Activated CD8-positive, alpha-beta memory T cell treated with anti-CD3 and anti-CD28 coated beads, Interleukin-2, amount 10 ng/mL, durations not matched to agents 7 days and 5 days (primary cell): Measurements from ENCODE around the gene SELENOT. TPM values are rescaled to one million over a fixed set of nuclear protein-coding genes. Genes with fewer than 3 reads are reported as not detected.
"Not testable (repeated sequence)": the region's sequence is repeated elsewhere in the genome, so short reads cannot be mapped to it uniquely, and the experiment has no call there.

Experiments
- ATAC-seq: fragments of 150-1000 bp; cut with Tn5 transposase; one replicate; pipeline ENCODE4 v1.10.0; 2021; ENCODE audit warnings: moderate library complexity
- CTCF ChIA-PET: fragments of 350-600 bp; sonication (Branson Sonifier 250); formaldehyde crosslinking; loops from one replicate; lab custom pipeline; 2021; ENCODE audit warnings: antibody characterized with exemption; lab: Charles Lee
- DNase-seq: peaks from one replicate; pipeline ENCODE4 v3.0.0-alpha.2; 2020
- H3K27ac Mint-ChIP-seq: one replicate; pipeline ENCODE4 v1.8.0; 2021; ENCODE audit warnings: mild to moderate bottlenecking, mixed read lengths
- H3K27me3 Mint-ChIP-seq: one replicate; pipeline ENCODE4 v1.8.0; 2021; ENCODE audit warnings: mixed read lengths
- H3K36me3 Mint-ChIP-seq: one replicate; pipeline ENCODE4 v1.8.0; 2021; ENCODE audit warnings: mild to moderate bottlenecking, mixed read lengths
- H3K4me1 Mint-ChIP-seq: one replicate; pipeline ENCODE4 v1.8.0; 2021; ENCODE audit warnings: mixed read lengths
- H3K4me3 Mint-ChIP-seq: one replicate; pipeline ENCODE4 v1.8.0; 2021; ENCODE audit warnings: mild to moderate bottlenecking, moderate library complexity, mixed read lengths
- H3K9me3 Mint-ChIP-seq: one replicate; pipeline ENCODE4 v1.8.0; 2022; ENCODE audit warnings: low read depth, mixed read lengths
- total RNA-seq, 2 experiments: library from RNA; stranded (reverse); gene quantifications; one replicate each; pipeline ENCODE4 v1.2.3, GENCODE V29; 2021

Gene SELENOT
- total RNA-seq, 2 experiments from 2014 or later: 98.5 to 130 TPM

DNA sequence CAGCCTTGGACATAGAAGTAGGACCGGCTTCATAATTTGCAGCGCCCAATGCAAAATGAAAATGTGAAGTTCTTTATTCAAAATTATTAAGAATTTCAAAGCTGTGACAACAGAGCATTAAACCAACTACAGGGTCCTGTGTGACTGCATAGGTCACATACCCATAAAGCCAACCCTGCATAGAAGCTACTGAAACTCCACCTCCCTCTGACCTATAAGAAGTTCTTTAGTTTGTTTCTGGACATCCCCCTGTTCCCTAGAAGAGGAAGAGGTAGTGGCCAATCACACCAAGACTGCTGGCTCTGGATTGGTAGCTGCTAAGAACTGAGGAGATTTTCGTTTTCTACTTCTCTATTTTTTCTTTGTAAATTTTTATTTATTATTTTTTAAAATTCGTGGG lies 9.0 kb upstream of the SELENOT start:
- no peaks in the 10 kb centered on the region for H3K9me3 Mint-ChIP-seq

DNA sequence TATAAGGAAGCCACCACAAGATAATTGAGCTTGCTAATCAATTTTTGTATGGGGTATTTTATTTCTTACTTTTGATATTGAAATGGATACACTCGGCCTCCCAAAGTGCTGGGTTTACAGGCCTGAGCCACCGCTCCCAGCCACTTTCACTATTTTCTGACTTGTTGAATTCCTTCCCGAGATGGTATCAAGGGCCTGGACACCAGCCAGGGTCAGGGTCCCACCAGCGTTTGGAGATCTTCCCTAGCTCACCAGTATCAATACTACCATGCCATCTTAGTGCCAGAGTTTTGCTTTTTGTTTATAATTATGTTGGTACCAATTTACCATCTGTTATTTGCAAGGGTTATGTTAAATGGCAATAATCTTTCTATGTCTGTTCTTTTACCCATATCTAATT lies 5.5 kb upstream of the SELENOT start:
- CTCF ChIA-PET: no interaction called here
- ATAC-seq: no peak
- no peaks in the 10 kb centered on the region for H3K27me3 Mint-ChIP-seq
- H3K9me3 Mint-ChIP-seq: no peaks in the 10 kb centered on the region
- H3K36me3 Mint-ChIP-seq: peaks cover 16% of the 10 kb centered on the region
- H3K4me3 Mint-ChIP-seq: no peak overlapping the region
- DNase-seq: no peak
- H3K27ac Mint-ChIP-seq: no peak overlapping the region
- H3K4me1 Mint-ChIP-seq: peaks cover 34% of the 10 kb centered on the region

More for the DNA sequence above, 9.0 kb upstream of the SELENOT start:
- DNase-seq (no peak), ATAC-seq (no peak)
- no peak overlapping the region for H3K27ac Mint-ChIP-seq
- H3K4me1 Mint-ChIP-seq: peaks cover 16% of the 10 kb centered on the region
- CTCF ChIA-PET: interaction anchor here (1.0 to 1.8 kb wide), 3 partner anchors 9 to 20 kb away, joined by 4 to 7 read pairs (median 4); partner anchors contain the start of gene SELENOT
- H3K4me3 Mint-ChIP-seq: no peak overlapping the region
- H3K27me3 Mint-ChIP-seq: no peaks in the 10 kb centered on the region
- H3K36me3 Mint-ChIP-seq: peaks cover 10% of the 10 kb centered on the region

GRCh38 chr3:150599611-150600297 lies 3.4 kb upstream of the SELENOT start:
- Mint-ChIP-seq H3K4me1 (peaks cover 36% of the 10 kb centered on the region), H3K27ac (no peak overlapping the region), H3K9me3 (no peaks in the 10 kb centered on the region), H3K36me3 (peaks cover 21% of the 10 kb centered on the region), H3K4me3 (no peak overlapping the region), H3K27me3 (no peaks in the 10 kb centered on the region)
- ATAC-seq (no peak), DNase-seq (no peak)
- CTCF ChIA-PET: no interaction called here

GRCh38 chr3:150600647-150601530 lies 2.2 kb upstream of the SELENOT start:
- Mint-ChIP-seq H3K36me3 (peaks cover 24% of the 10 kb centered on the region), H3K4me1 (peaks cover 44% of the 10 kb centered on the region), H3K4me3 (peak overlapping the region; percentile 49)
- H3K27ac Mint-ChIP-seq, CTCF ChIA-PET, H3K27me3 Mint-ChIP-seq, H3K9me3 Mint-ChIP-seq, ATAC-seq, DNase-seq: not testable (repeated sequence)

GRCh38 chr3:150602426-150603152 lies 532 bp upstream of the SELENOT start:
- ATAC-seq (peak; percentile 21), DNase-seq (no peak)
- no peaks in the 10 kb centered on the region for H3K27me3 Mint-ChIP-seq
- no peaks in the 10 kb centered on the region for H3K9me3 Mint-ChIP-seq
- peaks cover 58% of the 10 kb centered on the region for H3K4me1 Mint-ChIP-seq
- peak overlapping the region; percentile 99 for H3K27ac Mint-ChIP-seq
- H3K36me3 Mint-ChIP-seq: peaks cover 32% of the 10 kb centered on the region
- peak overlapping the region; percentile 86 for H3K4me3 Mint-ChIP-seq
- CTCF ChIA-PET: interaction anchor here (0.6 to 1.3 kb wide), 9 partner anchors 9 to 161 kb away, joined by 3 to 7 read pairs (median 4); partner anchors contain the start of genes SERP1 and SIAH2

GRCh38 chr3:150603980-150604319 lies 829 bp downstream of the SELENOT start:
- peaks cover 36% of the 10 kb centered on the region for H3K36me3 Mint-ChIP-seq
- no peak for ATAC-seq
- H3K9me3 Mint-ChIP-seq: no peaks in the 10 kb centered on the region
- peak overlapping the region; percentile 86 for H3K4me3 Mint-ChIP-seq
- H3K27ac Mint-ChIP-seq: peak overlapping the region; percentile 99
- CTCF ChIA-PET: no interaction called here
- DNase-seq: no peak
- H3K27me3 Mint-ChIP-seq: no peaks in the 10 kb centered on the region
- peaks cover 63% of the 10 kb centered on the region for H3K4me1 Mint-ChIP-seq

DNA sequence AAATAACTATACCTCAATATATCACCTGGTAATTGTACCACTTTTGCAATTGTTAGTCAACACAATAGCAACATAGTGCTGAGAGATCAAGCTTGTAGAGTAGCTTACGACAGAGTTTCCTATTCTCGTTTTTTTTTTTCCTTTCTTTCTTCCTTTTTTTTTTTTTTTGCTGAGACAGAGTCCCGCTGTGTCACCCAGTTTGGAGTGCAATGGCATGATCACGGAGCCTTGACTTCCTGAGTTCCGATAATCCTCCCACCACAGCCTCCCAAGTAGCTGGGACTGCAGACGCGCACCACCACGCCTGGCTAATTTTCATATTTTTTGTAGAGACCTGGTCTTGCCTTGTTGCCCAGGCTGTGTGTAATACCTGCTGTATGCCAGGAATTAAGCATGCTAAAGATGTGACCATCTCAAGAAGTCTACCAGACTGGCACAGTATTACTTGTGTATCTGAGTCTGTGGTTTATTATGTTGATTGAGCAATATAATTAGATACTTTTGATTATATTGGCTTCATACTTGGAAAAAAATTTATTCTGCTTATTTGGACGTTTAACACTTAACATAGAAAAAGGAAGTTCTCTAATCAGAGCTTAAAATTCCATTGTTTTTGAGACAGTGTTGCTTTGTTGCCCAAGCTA lies 3.0 kb downstream of the SELENOT start:
- Mint-ChIP-seq H3K4me3 (peak overlapping the region; percentile 58), H3K4me1 (peaks cover 62% of the 10 kb centered on the region), H3K36me3 (peaks cover 34% of the 10 kb centered on the region), H3K27ac (peak overlapping the region; percentile 53), H3K9me3 (no peaks in the 10 kb centered on the region), H3K27me3 (no peaks in the 10 kb centered on the region)
- CTCF ChIA-PET: interaction anchor here (1.0 to 1.2 kb wide), 3 partner anchors 20 to 62 kb away, joined by 3 to 4 read pairs (median 3); partner anchors contain the start of genes EIF2A and SERP1
- ATAC-seq (no peak), DNase-seq (no peak)

- no peak for ATAC-seq
- CTCF ChIA-PET: no interaction called here
These were observed 4.3 kb downstream of the SELENOT start for GRCh38 chr3:150607267-150608065.

DNA sequence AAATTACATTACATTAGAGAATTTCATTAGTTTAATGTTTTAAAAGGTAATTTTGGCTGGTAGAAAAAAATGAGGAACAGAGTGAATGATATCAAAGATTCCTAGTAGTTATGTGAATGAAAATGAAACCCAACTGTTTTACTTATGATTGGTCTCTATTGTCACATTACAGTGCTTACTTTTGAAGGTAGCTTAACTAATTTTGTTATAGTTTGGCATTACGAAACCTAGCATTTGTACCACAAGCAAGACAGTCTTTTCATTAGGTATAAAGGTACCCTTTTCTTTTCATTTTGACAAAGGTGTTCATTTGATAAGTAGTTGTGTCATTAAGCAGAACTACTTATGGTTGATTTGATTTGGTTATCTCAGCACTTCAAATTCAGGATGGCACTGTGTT lies 6.9 kb downstream of the SELENOT start:
- DNase-seq: no peak
- peak; percentile 18 for ATAC-seq
- Mint-ChIP-seq H3K36me3 (peaks cover 48% of the 10 kb centered on the region), H3K27ac (peak overlapping the region; percentile 58), H3K4me1 (peaks cover 74% of the 10 kb centered on the region), H3K9me3 (no peaks in the 10 kb centered on the region), H3K4me3 (no peak overlapping the region), H3K27me3 (no peaks in the 10 kb centered on the region)
- CTCF ChIA-PET: interaction anchor here (1.3 kb wide), 1 partner anchor 93 kb away, joined by 3 read pairs; no protein-coding TSS in a partner anchor

More at GRCh38 chr3:150607267-150608065, 4.3 kb downstream of the SELENOT start:
- Mint-ChIP-seq H3K9me3 (no peaks in the 10 kb centered on the region), H3K27ac (peak overlapping the region; percentile 3), H3K4me3 (no peak overlapping the region), H3K36me3 (peaks cover 38% of the 10 kb centered on the region), H3K4me1 (peaks cover 57% of the 10 kb centered on the region), H3K27me3 (no peaks in the 10 kb centered on the region)
- no peak for DNase-seq

DNA sequence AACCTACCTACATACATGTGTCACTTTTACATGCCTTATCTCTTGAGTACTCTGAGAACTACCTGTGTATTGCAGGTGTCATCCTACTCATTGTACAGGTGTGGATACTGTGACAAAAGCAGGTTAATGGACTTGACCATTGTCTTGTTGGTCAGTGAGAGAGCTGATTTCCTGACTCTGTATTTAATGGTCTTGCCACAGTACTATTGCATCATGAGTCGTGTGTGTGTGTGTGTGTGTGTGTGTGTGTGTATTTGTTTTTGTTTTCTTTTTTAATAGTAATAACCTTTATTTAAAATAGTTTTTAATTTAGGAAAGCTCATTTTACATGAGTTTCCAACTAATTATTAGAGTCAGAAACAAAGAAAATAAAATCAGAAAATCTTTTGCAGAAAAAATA lies 7.7 kb downstream of the SELENOT start:
- DNase-seq (no peak), ATAC-seq (no peak)
- H3K9me3 Mint-ChIP-seq: no peaks in the 10 kb centered on the region
- H3K4me1 Mint-ChIP-seq: peaks cover 68% of the 10 kb centered on the region
- CTCF ChIA-PET: interaction anchor here (1.3 kb wide), 1 partner anchor 92 kb away, joined by 3 read pairs; no protein-coding TSS in a partner anchor
- no peaks in the 10 kb centered on the region for H3K27me3 Mint-ChIP-seq
- H3K4me3 Mint-ChIP-seq: no peak overlapping the region
- no peak overlapping the region for H3K27ac Mint-ChIP-seq
- H3K36me3 Mint-ChIP-seq: peaks cover 47% of the 10 kb centered on the region

DNA sequence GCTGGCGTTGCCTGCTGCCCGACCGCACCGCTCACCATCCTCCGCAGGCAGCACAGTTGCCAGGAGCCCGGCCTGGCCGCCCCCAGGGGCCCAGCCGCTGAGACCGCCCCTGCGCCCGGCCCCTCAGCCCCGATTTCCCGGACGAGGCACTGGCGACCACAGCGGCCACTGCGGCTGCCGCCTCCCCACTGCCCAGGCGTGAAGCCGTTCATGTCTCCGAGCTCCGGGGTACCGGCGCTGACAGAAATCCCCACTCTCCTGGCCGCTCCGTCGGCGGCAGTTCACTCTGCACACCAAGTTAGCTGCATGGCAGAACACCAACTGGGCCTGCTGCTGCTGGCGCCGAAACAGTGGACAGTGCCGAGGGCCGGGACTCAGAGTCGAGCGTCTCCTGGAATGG lies 8.5 kb downstream of the SELENOT start:
- Mint-ChIP-seq H3K27me3 (no peaks in the 10 kb centered on the region), H3K4me1 (peaks cover 63% of the 10 kb centered on the region), H3K4me3 (no peak overlapping the region), H3K36me3 (peaks cover 41% of the 10 kb centered on the region), H3K9me3 (no peaks in the 10 kb centered on the region), H3K27ac (no peak overlapping the region)
- ATAC-seq: no peak
- CTCF ChIA-PET: interaction anchor here (1.5 kb wide), 1 partner anchor 21 kb away, joined by 3 read pairs; no protein-coding TSS in a partner anchor
- no peak for DNase-seq

GRCh38 chr3:150612494-150612893 lies 9.4 kb downstream of the SELENOT start:
- H3K4me3 Mint-ChIP-seq: no peak overlapping the region
- H3K4me1 Mint-ChIP-seq: peaks cover 59% of the 10 kb centered on the region
- CTCF ChIA-PET: interaction anchor here (0.9 to 1.5 kb wide), 3 partner anchors 21 to 91 kb away, joined by 3 to 6 read pairs (median 3); partner anchors contain the start of gene ERICH6
- no peaks in the 10 kb centered on the region for H3K9me3 Mint-ChIP-seq
- peaks cover 42% of the 10 kb centered on the region for H3K36me3 Mint-ChIP-seq
- peak overlapping the region; percentile 46 for H3K27ac Mint-ChIP-seq
- DNase-seq (no peak), ATAC-seq (peak; percentile 38)
- no peaks in the 10 kb centered on the region for H3K27me3 Mint-ChIP-seq
